ENCODE results near the gene ZDBF2.

ZDBF2 gene

DNA sequence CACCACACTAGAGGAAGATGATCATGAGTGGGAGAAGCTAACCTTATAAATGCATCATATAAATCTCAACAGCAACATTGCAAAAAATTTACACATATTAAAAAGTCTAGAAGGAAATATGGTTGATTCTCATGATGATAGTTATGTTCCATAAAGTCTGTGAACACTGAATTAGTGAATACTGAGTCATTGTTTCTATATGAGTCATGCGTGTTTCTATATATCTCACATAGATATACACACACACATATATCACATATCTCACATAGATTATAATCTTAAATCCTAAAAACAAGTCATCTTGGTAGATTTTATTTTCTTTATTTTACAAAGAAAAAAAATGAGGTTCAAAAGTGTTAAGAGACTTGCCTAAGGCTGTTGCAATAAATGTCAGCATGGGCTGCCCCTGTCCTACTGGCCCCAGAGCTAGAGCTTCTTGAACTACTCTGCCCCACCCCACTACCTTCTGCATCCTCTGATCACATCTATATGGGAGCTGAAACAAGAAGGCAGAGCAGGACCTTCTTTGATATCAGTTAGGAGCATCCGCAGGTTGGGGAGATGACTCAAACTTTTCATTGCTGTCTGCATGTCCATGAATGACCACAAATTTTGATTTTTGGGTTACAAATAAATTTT is 87.1 kb downstream of the ZDBF2 start:
- no peak overlapping the region for H3K4me3 ChIP-seq (ENCODE audit: low read depth, low read length)
- TF ChIP-seq, protein P1, sequence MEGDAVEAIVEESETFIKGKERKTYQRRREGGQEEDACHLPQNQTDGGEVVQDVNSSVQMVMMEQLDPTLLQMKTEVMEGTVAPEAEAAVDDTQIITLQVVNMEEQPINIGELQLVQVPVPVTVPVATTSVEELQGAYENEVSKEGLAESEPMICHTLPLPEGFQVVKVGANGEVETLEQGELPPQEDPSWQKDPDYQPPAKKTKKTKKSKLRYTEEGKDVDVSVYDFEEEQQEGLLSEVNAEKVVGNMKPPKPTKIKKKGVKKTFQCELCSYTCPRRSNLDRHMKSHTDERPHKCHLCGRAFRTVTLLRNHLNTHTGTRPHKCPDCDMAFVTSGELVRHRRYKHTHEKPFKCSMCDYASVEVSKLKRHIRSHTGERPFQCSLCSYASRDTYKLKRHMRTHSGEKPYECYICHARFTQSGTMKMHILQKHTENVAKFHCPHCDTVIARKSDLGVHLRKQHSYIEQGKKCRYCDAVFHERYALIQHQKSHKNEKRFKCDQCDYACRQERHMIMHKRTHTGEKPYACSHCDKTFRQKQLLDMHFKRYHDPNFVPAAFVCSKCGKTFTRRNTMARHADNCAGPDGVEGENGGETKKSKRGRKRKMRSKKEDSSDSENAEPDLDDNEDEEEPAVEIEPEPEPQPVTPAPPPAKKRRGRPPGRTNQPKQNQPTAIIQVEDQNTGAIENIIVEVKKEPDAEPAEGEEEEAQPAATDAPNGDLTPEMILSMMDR (IDR thresholded peaks at IDR 0.05; ENCODE audit: low read depth, low read length, missing control alignments), result no peak
- no peak for DNase-seq (ENCODE audit: low read depth)
